Measurements from ENCODE around the gene CCDC175. TPM values are rescaled to one million over a fixed set of nuclear protein-coding genes. Genes with fewer than 3 reads are reported as not detected.

CCDC175 gene
- total and polyA plus RNA-seq, 2 donors (not counting 3 experiments of a cell fraction or from before 2014, with no cell fraction given) = not detected

DNA sequence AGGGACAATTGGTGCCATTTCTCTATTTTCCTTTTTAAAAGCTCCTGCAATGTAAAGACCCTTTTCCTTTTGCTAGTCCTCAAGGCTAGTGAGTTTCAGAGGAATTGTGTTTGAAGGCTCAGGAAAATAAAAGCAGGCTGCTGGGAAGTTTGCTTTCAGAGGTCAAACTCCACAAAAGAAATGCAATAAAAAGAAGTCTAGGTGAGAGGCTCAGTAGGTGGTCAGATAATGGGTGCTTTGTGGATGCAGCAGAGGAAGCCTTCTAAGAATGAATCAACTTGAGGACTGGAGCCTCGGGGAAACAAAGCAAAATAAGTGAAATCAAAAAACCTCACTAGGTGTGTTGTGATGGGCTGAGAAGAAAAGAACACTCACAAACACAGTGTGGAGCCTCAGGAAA, 10.3 kb downstream of the CCDC175 start:
- intact Hi-C loops (cut with micrococcal nuclease) (no loop called here), dilution Hi-C loops (cut with MboI; ENCODE audit: extremely low pct_ligation_motif_present, low sequenced_read_pairs) (no loop called here)
- Histone ChIP-seq H3K36me3 (ENCODE audit: control insufficient read depth in 2 of 2, extremely low read depth in 1 of 2, insufficient read depth in 2 of 2, low read length in 2 of 2) (no peaks in the 10 kb centered on the region), H3K9me1 (replicated peaks; ENCODE audit: control insufficient read depth, extremely low read depth, insufficient read depth, low read length) (no peaks in the 10 kb centered on the region), H3K79me2 (ENCODE audit: control insufficient read depth, insufficient read depth, low read length) (no peaks in the 10 kb centered on the region), H3K27ac (ENCODE audit: insufficient read depth, low read depth, low read length) (no peak overlapping the region), H3K4me2 (ENCODE audit: insufficient read depth, low read length) (no peak overlapping the region), H3K9ac (replicated peaks; ENCODE audit: extremely low read depth, insufficient read depth, low read length) (no peak overlapping the region), H3K4me1 (ENCODE audit: control insufficient read depth, extremely low read depth, insufficient read depth, low read length) (no peaks in the 10 kb centered on the region), H2AFZ (ENCODE audit: low read depth, low read length) (no peak overlapping the region), H3K4me3 (replicated peaks in 1 of 3; ENCODE audit: insufficient read depth in 1 of 3, low read depth in 1 of 3, low read length in 3 of 3) (no peak overlapping the region), H3K9me3 (replicated peaks; ENCODE audit: control insufficient read depth, insufficient read depth, low read length) (no peaks in the 10 kb centered on the region), H3K27me3 (ENCODE audit: control insufficient read depth in 2 of 2, insufficient read depth in 2 of 2, low read length in 2 of 2) (peaks cover 6 to 25% of the 10 kb centered on the region in 2 experiments), H4K20me1 (replicated peaks; ENCODE audit: control insufficient read depth, extremely low read depth, insufficient read depth, low read length) (no peaks in the 10 kb centered on the region)
- POLR2A ChIA-PET = no interaction called here
- DNase-seq (ENCODE audit: low read depth, low spot score) (no peak), FAIRE-seq (no peak)
- CTCF ChIA-PET = interaction anchor here (3.8 kb wide), 1 partner anchor 11 kb away, joined by 18 read pairs; the partner anchor contains the start of gene CCDC175
- TF ChIP-seq POLR2A (IDR thresholded peaks at IDR 0.05; ENCODE audit: low read depth, low read length) (no peak), FOS (IDR thresholded peaks at IDR 0.05; ENCODE audit: borderline replicate concordance, insufficient read depth, low read length) (no peak), GATA2 (IDR thresholded peaks at IDR 0.05; ENCODE audit: insufficient read depth, insufficient read length, low read depth, low read length) (no peak)
- BruUV-seq (replicated peaks) = no TSS peak

DNA sequence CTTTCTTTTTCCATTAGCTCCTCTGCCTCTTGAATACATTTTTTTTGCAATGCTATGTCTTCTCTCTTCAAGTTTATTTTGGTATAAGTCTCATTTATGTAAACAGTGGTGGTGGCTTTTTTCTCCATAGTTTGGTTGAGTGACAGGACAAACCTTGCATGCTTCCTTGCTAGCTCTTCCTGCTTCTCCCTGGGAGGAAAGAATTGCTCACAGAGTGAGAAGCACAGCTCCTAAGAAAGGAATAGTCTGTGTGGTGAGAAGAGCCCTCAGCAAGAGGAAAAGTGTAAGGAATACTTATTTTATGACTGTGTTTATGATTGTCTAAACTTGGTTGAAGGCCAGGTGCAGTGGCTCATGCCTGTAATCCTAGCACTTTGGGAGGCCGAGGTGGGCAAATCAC, 11.5 kb downstream of the CCDC175 start:
- H4K20me1 ChIP-seq (replicated peaks; ENCODE audit: control insufficient read depth, extremely low read depth, insufficient read depth, low read length) = no peaks in the 10 kb centered on the region
- no peaks in the 10 kb centered on the region for H3K4me1 ChIP-seq (ENCODE audit: control insufficient read depth, extremely low read depth, insufficient read depth, low read length)
- POLR2A ChIA-PET = no interaction called here
- H3K4me2 ChIP-seq (ENCODE audit: insufficient read depth, low read length) = no peak overlapping the region
- H3K27me3 ChIP-seq (ENCODE audit: control insufficient read depth in 2 of 2, insufficient read depth in 2 of 2, low read length in 2 of 2) = peaks cover 5 to 25% of the 10 kb centered on the region in 2 experiments
- CTCF ChIA-PET = interaction anchor here (1.2 to 3.8 kb wide), 2 partner anchors 12 kb away, joined by 6 to 18 read pairs; partner anchors contain the start of gene CCDC175
- no peak overlapping the region for H3K4me3 ChIP-seq (replicated peaks in 1 of 3; ENCODE audit: insufficient read depth in 1 of 3, low read depth in 1 of 3, low read length in 3 of 3)
- no peaks in the 10 kb centered on the region for H3K36me3 ChIP-seq (ENCODE audit: control insufficient read depth in 2 of 2, extremely low read depth in 1 of 2, insufficient read depth in 2 of 2, low read length in 2 of 2)
- no peaks in the 10 kb centered on the region for H3K79me2 ChIP-seq (ENCODE audit: control insufficient read depth, insufficient read depth, low read length)
- no peak overlapping the region for H3K27ac ChIP-seq (ENCODE audit: insufficient read depth, low read depth, low read length)
- dilution Hi-C loops (cut with MboI; ENCODE audit: extremely low pct_ligation_motif_present, low sequenced_read_pairs) (no loop called here), intact Hi-C loops (cut with micrococcal nuclease) (no loop called here)
- H3K9me1 ChIP-seq (replicated peaks; ENCODE audit: control insufficient read depth, extremely low read depth, insufficient read depth, low read length) = no peaks in the 10 kb centered on the region
- DNase-seq (ENCODE audit: low read depth, low spot score) = no peak
- H3K9ac ChIP-seq (replicated peaks; ENCODE audit: extremely low read depth, insufficient read depth, low read length) = no peak overlapping the region
- no peaks in the 10 kb centered on the region for H3K9me3 ChIP-seq (replicated peaks; ENCODE audit: control insufficient read depth, insufficient read depth, low read length)
- TF ChIP-seq POLR2AphosphoS5 (IDR thresholded peaks at IDR 0.05; ENCODE audit: insufficient read depth, low read depth, low read length) (no peak), GATA2 (IDR thresholded peaks at IDR 0.05; ENCODE audit: insufficient read depth, insufficient read length, low read depth, low read length) (no peak), EZH2 (IDR thresholded peaks at IDR 0.05; ENCODE audit: borderline replicate concordance, low read depth, low read length, severe bottlenecking) (no peak), POLR2A (IDR thresholded peaks at IDR 0.05; ENCODE audit: low read depth, low read length) (no peak), MYC (IDR thresholded peaks at IDR 0.05; ENCODE audit: low read depth, low read length) (no peak), JUN (IDR thresholded peaks at IDR 0.05; ENCODE audit: borderline replicate concordance, insufficient read depth, insufficient read length, low read depth) (no peak), FOS (IDR thresholded peaks at IDR 0.05; ENCODE audit: borderline replicate concordance, insufficient read depth, low read length) (no peak)
- TF ChIP-seq, protein P1, sequence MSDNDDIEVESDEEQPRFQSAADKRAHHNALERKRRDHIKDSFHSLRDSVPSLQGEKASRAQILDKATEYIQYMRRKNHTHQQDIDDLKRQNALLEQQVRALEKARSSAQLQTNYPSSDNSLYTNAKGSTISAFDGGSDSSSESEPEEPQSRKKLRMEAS (IDR thresholded peaks at IDR 0.05; ENCODE audit: insufficient read depth, insufficient read length) = no peak
- TF ChIP-seq, protein P2, sequence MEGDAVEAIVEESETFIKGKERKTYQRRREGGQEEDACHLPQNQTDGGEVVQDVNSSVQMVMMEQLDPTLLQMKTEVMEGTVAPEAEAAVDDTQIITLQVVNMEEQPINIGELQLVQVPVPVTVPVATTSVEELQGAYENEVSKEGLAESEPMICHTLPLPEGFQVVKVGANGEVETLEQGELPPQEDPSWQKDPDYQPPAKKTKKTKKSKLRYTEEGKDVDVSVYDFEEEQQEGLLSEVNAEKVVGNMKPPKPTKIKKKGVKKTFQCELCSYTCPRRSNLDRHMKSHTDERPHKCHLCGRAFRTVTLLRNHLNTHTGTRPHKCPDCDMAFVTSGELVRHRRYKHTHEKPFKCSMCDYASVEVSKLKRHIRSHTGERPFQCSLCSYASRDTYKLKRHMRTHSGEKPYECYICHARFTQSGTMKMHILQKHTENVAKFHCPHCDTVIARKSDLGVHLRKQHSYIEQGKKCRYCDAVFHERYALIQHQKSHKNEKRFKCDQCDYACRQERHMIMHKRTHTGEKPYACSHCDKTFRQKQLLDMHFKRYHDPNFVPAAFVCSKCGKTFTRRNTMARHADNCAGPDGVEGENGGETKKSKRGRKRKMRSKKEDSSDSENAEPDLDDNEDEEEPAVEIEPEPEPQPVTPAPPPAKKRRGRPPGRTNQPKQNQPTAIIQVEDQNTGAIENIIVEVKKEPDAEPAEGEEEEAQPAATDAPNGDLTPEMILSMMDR (IDR thresholded peaks at IDR 0.05; ENCODE audit: extremely low read depth in 1 of 2, insufficient read depth in 1 of 2, low read depth in 1 of 2, low read length in 2 of 2) = no peak
- H2AFZ ChIP-seq (ENCODE audit: low read depth, low read length) = no peak overlapping the region
- no peak for FAIRE-seq
- no TSS peak for BruUV-seq (replicated peaks)

Data from endothelial cell of umbilical vein (primary cell).